NCI-H2196 (cell line): Measurements from ENCODE around the gene APOD.

Experiments used
- DNase-seq: peaks from one replicate; lab custom pipeline; 2025; ENCODE audit not compliant: unreplicated experiment; lab: John Stamatoyannopoulos, UW

Gene APOD

DNA sequence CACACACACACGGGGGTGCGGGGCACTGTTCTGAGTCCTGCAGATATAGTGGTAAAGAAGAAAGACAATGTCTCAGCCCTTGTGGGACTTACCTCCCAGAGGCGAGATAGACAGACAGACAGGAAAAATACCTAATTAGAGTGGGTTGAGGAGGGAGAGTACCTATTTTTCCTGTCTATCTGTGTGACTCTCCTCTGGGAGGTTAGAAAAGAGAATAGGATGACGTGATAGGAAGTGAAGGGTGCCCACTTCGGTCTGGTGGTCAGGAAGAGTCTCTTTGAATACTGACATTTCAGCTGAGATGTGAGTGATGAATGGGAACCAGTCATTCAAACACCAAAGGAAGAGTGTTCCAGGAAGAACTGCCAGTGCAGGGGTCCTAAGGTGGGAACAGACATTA, 4.1 kb upstream of the APOD start:
- no peak for DNase-seq

- no peak for DNase-seq
Observed at GRCh38 chr3:195587406-195587805, 3.7 kb upstream of the APOD start.

DNA sequence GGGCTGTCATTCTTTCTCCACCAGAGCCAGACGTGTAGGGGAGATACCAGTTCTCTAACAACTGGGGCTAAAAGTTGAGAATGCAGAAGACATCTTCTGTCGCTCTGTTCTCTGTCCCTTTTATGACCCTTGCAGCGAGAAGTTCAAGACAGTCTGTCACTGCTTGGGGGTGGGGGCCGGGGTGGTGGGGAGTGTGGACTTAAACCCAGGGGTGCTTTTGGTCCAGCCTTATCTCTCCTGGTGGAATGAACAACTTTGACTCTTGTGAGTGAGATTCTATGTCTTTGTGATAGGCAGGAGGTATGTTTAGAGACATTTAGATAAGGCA, 767 bp upstream of the APOD start:
- DNase-seq = no peak

- no peak for DNase-seq
Observed at GRCh38 chr3:195582947-195583346, 793 bp downstream of the APOD start.

DNA sequence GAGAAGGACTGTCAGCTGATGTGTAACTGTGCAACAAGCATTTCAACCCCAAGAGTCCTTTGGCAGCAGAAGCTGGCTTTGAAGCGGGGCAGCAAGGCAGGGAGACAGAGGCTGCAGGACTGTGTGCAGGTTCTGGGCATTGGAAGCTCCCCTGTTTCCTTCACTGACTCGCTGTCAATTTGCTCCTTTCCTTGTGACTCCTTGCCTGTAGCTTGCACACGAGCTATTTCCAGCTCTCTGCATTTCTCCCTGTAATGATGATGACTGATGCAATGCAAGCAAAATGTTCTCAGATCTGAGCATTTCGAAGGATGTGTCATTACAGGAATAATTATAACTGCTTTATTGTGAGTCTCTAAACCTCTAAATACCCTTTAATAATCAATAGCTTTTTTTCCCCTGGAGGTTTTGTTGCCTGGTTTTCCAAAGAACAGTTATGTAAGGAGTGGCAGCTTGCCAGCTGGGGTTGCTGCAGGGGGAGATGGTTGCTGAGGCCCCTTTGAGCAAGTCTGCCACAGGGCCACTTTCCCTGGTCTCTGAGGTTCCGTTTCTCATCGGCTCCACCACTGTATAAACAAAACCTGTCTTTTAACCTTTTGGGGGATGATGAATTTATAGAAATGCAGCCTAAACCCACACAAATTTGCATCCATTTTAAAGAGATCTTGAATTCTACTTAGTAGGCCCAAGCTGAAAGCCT, 2.8 kb downstream of the APOD start:
- no peak for DNase-seq

DNA sequence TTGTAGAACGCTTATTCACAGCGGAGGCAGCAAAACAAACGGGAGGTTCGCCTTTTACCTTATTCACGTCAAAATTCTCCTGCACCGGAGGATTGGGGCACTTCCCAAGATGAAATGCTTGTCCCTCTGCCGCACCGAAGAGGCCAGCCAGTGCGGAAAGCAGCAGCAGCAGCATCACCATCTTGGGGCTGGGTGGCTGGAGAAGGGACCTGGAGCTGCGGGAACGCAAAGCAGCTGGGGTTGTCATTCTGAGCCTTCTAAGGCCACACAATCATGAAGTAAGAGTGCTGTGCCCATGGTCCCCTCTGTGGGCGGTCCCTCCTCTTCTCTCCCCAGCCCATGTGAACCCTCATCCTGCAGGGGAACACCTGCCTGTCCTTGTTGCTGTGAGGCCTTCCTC, 4.5 kb downstream of the APOD start:
- DNase-seq = no peak

GRCh38 chr3:195578565-195578964, 5.2 kb downstream of the APOD start:
- DNase-seq = no peak

DNA sequence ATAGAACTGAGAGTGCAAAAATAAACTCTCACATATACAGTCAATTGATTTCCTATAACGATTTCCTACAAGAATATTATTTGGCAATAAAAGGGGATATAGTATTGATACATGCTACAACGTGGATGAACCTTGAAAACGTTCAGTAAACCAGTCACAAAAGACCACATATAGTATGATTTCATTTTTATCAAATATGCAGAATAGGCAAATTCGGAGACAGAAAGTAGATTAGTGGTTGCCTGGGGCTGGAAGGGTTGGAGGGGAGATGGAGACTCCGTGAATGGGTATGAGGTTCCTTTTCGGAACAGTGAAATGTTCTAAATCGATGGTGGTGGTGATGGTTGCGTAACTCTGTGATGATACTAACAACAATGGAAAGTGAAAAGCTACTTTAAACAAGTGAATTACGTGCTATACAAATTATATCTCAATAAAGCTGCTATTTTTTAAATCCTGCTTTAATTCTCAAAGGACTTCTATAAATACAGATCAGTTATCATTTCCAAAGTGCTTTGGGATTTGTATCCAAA, 6.0 kb downstream of the APOD start:
- no peak for DNase-seq

DNA sequence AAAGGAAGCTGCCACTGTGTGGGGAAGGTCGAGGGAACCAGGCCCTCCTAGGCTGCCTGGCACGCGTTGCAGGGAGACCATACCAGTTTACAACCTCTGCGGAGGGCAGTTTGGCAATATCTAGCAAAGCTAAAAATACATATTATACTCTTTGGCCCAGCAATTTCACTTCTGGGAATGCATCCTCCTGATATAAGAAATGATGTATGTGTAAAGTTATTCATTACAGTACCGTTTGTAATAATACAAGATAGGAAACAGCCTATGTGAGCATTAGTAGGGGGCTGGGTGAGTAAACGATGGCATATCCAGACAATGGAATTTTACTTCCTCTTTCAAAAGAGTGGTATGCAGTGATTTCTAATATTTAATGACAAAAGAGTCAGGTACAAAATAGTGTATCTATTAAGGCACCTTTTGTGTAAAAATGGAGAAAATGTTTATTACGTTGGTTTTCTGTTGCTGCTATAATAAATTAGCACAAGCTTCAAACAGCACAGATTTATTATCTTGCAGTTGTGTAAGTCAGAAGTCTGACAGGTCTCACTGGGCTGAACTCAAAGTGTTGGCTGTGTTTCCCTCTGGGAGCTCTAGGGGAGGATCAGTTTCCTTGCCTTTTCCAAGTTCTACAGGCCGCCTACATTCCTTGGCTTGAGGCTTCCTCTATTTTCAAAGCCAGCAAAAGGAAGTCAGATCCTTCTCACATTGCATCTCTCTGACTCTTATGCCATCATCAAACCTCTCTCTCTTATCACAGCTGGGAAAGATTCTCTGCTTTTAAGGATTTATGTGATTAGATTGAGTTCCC, 9.0 kb downstream of the APOD start:
- no peak for DNase-seq

DNA sequence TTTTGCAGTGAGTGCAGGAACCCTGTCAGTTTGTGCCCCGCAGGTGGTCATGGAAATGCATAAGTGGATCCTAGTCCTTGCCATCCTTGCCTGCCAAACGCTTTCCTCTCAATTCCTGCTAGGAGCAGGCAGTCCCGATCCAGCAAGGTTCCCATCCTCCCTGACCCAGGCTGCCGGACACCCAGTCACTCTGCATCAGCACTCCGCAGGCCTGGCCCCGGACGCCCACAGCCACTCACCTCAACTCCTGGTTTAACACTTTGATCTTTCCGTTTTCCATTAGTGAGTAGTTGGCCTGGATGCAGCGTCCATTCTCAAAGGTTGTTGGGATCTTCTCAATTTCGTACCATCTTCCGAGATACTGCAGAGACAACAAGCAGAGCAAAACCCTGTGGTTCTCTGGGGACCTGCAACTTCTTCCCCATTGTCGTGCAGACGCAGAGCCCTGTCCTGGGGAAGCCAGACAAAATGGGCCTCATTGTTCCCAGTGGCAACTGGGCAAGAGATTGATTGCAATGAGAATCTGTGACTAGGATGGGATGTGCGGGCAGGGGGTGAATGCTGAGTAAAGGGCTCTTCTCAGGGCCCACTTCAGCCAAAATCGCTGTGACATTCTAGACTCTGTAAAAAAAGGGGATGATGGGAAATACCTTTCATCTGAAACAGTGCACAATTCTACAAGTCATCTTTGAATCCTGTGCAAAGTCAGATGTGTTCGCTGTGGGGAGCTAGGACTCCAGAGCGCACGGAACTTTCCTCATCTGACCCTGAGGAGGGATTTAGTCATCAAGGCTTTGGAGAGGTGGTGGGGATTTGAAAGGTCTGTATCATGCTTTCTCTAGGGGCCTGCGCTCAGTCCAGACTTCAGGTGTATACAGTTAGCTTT, 9.9 kb downstream of the APOD start:
- no peak for DNase-seq

DNA sequence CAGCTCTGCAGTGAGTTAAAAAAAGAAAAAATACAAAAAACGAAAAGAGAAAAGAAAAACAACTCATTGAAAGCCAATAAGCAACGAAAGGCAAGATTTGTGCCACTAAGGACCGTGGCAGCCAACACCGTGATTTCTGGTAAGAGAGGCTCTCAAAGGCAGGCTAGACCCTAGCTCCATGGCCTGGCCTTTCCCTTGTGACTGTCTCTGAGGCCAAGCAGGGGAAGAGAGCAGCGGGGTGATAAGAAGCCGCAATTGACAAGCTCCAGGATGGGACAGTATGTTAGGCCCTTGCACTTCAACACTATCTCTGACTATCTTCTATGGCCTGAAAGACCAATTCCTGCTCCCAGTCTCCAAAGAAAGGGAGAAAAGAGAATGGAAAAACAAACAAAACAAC, 12.4 kb downstream of the APOD start:
- DNase-seq = no peak

DNA sequence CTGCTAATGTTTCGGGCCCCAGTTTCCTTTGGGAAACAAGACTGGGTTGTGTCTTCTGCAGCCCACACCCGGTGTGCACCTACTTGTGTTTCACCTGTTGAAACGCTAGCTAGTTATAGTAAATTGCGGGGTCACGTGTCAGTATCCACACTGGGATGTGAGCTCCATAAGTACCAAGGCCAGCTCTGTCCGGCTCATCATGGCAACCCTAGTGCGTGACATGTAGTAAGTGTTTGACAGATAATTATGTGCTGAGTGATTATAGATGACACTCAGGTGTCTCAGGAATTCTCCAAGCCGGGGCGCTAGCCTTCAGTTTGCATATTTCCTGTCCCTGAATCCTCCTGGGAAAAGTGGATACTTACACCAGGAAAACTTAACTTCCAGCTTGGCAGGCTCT, 12.8 kb downstream of the APOD start:
- DNase-seq = no peak

- no peak for DNase-seq
Observed at GRCh38 chr3:195570344-195570743, 13.4 kb downstream of the APOD start.

DNA sequence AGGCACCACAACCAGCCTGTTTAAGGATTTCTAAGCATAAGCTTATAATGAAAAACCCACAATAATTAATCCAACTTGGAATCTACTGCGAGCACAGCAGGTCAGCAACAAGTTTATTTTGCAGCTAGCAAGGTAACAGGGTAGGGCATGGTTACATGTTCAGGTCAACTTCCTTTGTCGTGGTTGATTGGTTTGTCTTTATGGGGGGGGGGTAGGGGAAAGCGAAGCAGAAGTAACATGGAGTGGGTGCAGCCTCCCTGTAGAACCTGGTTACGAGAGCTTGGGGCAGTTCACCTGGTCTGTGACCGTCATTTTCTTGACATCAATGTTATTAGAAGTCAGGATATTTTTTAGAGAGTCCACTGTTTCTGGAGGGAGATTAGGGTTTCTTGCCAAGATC, 15.1 kb downstream of the APOD start:
- DNase-seq = no peak

GRCh38 chr3:195566797-195567196, 16.9 kb downstream of the APOD start:
- DNase-seq = no peak

- no peak for DNase-seq
Observed at GRCh38 chr3:195565716-195566115, 18.0 kb downstream of the APOD start.

GRCh38 chr3:195563317-195563716, 20.4 kb downstream of the APOD start:
- no peak for DNase-seq

GRCh38 chr3:195559723-195560409, 23.9 kb downstream of the APOD start:
- DNase-seq = no peak

GRCh38 chr3:195558602-195559001, 25.1 kb downstream of the APOD start:
- peak; percentile 77 for DNase-seq

DNA sequence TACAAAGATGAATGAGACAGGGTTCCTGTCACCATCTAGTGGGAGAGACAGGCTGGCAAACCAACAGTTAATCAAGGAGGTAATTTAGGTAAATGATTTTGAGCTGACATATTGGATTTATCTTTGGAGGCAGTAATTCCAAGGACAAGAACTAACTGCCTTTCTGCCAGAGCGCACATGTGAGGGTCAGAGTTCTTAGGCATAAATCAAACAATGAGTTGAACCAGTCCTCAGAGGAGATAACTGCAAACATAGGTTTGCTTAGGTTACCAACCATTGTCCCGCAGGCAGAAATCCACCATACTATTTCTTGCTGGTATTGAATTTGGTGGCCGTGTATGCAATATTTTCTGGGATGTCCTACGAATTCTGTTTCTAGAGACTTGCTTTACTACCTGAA, 26.4 kb downstream of the APOD start:
- no peak for DNase-seq

DNA sequence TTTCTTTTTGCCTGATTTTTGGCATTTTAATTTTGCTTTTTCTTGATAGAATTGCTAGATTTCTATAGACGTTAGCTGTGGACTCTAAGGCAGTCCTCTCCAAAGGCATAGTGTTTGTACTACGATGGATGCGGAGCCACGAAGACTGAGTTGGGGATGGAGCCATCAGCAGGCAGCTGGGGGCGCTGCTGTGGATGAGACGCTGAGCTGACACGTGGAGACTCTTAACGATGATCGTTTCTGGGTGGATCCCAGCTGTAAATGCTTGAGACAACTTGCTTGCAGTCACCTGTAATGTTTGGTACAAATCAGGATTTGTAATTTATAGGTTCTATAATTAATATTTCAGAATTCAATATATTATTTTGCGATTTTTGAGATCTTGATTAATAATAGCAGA, 27.4 kb downstream of the APOD start:
- no peak for DNase-seq
